Neural crest cell (in vitro differentiated cells): ENCODE data around the gene MYOF. TPM values are rescaled to one million over a fixed set of nuclear protein-coding genes. Genes with fewer than 3 reads are reported as not detected.

Source experiments
- DNase-seq: peaks from one replicate; pipeline ENCODE4 v3.0.0; 2021; ENCODE audit warnings: low read depth, mixed read lengths, low spot score
- H3K27ac Mint-ChIP-seq: one replicate; pipeline ENCODE4 v1.8.0; 2021; ENCODE audit warnings: mild to moderate bottlenecking, mixed read lengths; ENCODE audit not compliant: unreplicated experiment
- H3K27me3 Mint-ChIP-seq: 2 replicates; pipeline ENCODE4 v1.8.0; 2021; ENCODE audit warnings: low read depth, mild to moderate bottlenecking, mixed read lengths
- H3K36me3 Mint-ChIP-seq: 2 replicates; pipeline ENCODE4 v1.8.0; 2021; ENCODE audit warnings: low read depth, mild to moderate bottlenecking, mixed read lengths
- H3K4me1 Mint-ChIP-seq: 2 replicates; pipeline ENCODE4 v1.8.0; 2021; ENCODE audit warnings: mixed read lengths
- H3K4me3 Mint-ChIP-seq: one replicate; pipeline ENCODE4 v1.8.0; 2021; ENCODE audit warnings: mild to moderate bottlenecking, mixed read lengths
- H3K9me3 Mint-ChIP-seq: 2 replicates; pipeline ENCODE4 v1.8.0; 2021; ENCODE audit warnings: mixed read lengths
- total RNA-seq: library from RNA; stranded (reverse); gene quantifications from 2 replicates; pipeline ENCODE4 v1.2.1, GENCODE V29; 2021
- TF ChIP-seq, protein P1 (sequence below): fragments of 200-600 bp; sonication (generic); conservative IDR thresholded peaks from 2 replicates; pipeline ENCODE4 v1.5.0; 2021; ENCODE audit warnings: antibody characterized with exemption, mild to moderate bottlenecking

MYOF gene
- total RNA-seq, 1 donor from 2014 or later: 4.0 TPM

GRCh38 chr10:93464776-93465388 is 17.3 kb downstream of the MYOF start:
- TF ChIP-seq, protein P1, sequence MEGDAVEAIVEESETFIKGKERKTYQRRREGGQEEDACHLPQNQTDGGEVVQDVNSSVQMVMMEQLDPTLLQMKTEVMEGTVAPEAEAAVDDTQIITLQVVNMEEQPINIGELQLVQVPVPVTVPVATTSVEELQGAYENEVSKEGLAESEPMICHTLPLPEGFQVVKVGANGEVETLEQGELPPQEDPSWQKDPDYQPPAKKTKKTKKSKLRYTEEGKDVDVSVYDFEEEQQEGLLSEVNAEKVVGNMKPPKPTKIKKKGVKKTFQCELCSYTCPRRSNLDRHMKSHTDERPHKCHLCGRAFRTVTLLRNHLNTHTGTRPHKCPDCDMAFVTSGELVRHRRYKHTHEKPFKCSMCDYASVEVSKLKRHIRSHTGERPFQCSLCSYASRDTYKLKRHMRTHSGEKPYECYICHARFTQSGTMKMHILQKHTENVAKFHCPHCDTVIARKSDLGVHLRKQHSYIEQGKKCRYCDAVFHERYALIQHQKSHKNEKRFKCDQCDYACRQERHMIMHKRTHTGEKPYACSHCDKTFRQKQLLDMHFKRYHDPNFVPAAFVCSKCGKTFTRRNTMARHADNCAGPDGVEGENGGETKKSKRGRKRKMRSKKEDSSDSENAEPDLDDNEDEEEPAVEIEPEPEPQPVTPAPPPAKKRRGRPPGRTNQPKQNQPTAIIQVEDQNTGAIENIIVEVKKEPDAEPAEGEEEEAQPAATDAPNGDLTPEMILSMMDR: no peak
- no peaks in the 10 kb centered on the region for H3K27me3 Mint-ChIP-seq
- peaks cover 41% of the 10 kb centered on the region for H3K4me1 Mint-ChIP-seq
- no peak for DNase-seq
- no peak overlapping the region for H3K4me3 Mint-ChIP-seq
- peak overlapping the region; percentile 15 for H3K27ac Mint-ChIP-seq
- H3K9me3 Mint-ChIP-seq: no peaks in the 10 kb centered on the region
- H3K36me3 Mint-ChIP-seq: no peaks in the 10 kb centered on the region

DNA sequence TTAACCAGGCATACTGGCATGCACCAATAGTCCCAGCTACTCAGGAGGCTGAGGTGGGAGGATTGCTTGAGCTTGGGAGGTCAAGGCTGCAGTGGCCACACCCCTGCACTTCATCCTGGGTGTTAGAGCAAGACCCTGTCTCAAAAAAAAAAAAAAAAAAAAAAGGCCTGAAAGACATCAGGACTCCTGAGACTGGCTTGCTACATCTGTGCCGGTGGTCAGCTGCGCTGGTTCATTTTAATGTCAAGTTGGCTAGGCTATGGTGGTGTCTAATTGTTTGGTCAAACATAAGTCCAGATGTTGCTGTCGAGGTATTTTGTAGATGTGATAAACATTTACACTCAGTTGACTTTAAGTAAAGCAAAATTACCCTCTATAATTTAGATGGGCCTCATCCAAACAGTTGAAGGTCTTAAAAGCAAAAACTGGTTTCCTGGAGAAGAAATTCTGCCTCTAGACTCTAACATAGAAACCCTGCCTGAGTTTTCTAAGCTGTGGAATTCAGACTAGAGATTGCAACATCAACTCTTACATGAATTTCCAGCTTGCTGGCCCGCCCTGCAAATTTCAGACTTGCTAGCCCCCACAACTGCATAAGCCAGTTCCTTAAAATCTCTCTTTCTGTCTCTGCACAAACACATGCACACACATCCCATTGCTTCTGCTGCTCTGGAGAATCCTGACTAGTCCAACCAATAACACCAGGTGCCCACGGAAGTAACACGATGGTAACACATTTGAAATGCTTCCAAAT is 18.2 kb downstream of the MYOF start:
- DNase-seq: no peak
- Mint-ChIP-seq H3K27ac (peak overlapping the region; percentile 10), H3K27me3 (no peaks in the 10 kb centered on the region), H3K4me3 (no peak overlapping the region), H3K4me1 (peaks cover 45% of the 10 kb centered on the region), H3K9me3 (no peaks in the 10 kb centered on the region), H3K36me3 (no peaks in the 10 kb centered on the region)
- TF ChIP-seq, protein P1: no peak

GRCh38 chr10:93462881-93463280 is 19.3 kb downstream of the MYOF start:
- Mint-ChIP-seq H3K36me3 (no peaks in the 10 kb centered on the region), H3K27me3 (no peaks in the 10 kb centered on the region), H3K4me1 (peaks cover 49% of the 10 kb centered on the region), H3K27ac (no peak overlapping the region), H3K4me3 (no peak overlapping the region), H3K9me3 (no peaks in the 10 kb centered on the region)
- DNase-seq: no peak
- TF ChIP-seq, protein P1: no peak

DNA sequence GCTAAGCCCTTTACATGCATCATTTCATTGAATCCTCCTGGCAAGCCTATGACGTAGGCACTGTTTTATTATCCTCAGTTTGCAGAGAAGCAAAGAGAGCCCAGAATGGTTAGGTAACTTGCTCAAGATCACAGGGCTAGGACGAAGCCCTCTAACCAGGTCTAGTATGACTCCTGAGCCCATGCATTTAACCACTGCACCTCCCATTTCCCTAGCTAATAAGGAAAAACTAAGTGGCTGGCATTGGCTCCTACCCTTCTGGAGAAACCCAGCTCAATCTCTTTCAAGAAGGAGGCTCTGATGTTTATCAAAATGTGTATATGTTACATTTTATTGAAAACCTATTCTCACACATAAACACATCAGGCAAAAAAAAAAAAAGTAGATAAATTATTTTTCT is 19.8 kb downstream of the MYOF start:
- peak overlapping the region; percentile 93 for H3K27ac Mint-ChIP-seq
- no peaks in the 10 kb centered on the region for H3K9me3 Mint-ChIP-seq
- no peaks in the 10 kb centered on the region for H3K27me3 Mint-ChIP-seq
- H3K4me3 Mint-ChIP-seq: no peak overlapping the region
- H3K36me3 Mint-ChIP-seq: no peaks in the 10 kb centered on the region
- DNase-seq: no peak
- H3K4me1 Mint-ChIP-seq: peaks cover 49% of the 10 kb centered on the region
- TF ChIP-seq, protein P1: no peak

DNA sequence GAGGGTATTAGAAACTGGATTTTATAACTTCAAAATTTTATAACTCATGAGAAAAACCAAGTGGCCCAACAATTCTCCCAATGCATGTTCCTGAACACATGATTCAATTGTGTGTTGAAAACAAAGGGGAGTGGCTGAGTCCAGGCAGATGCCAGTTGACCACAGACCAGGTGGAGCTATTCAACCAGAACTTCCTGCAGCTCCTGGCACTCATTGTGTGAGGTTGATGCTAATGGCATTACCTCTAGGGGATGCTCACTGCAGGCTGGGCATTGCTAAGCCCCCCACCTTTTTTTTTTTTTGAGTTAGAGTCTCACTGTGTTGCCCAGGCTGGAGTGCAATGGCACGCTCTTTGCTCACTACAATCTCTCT is 20.3 kb downstream of the MYOF start:
- peaks cover 54% of the 10 kb centered on the region for H3K4me1 Mint-ChIP-seq
- H3K27ac Mint-ChIP-seq: no peak overlapping the region
- no peaks in the 10 kb centered on the region for H3K27me3 Mint-ChIP-seq
- no peaks in the 10 kb centered on the region for H3K9me3 Mint-ChIP-seq
- TF ChIP-seq, protein P1: no peak
- no peak for DNase-seq
- H3K36me3 Mint-ChIP-seq: no peaks in the 10 kb centered on the region
- no peak overlapping the region for H3K4me3 Mint-ChIP-seq
